ENCODE measurements around the gene ITGB1BP1.

ITGB1BP1 gene

GRCh38 chr2:9465170-9465569 lies 41.8 kb upstream of the ITGB1BP1 start:
- DNase-seq (ENCODE audit: low spot score) = no peak
- H3K36me3 ChIP-seq (ENCODE audit: low read depth) = peaks cover 41% of the 10 kb centered on the region
- no peak for ATAC-seq (ENCODE audit: low read depth)
- no peaks in the 10 kb centered on the region for H3K4me1 ChIP-seq (ENCODE audit: insufficient read depth, poor library complexity, severe bottlenecking)
- H3K9me3 ChIP-seq (ENCODE audit: severe bottlenecking) = no peaks in the 10 kb centered on the region
- no peak for TF ChIP-seq CTCF (IDR thresholded peaks at IDR 0.05; ENCODE audit: poor library complexity, severe bottlenecking)
- H3K27ac ChIP-seq (ENCODE audit: poor library complexity, severe bottlenecking) = no peak overlapping the region
- H3K27me3 ChIP-seq (ENCODE audit: insufficient read depth, poor library complexity, severe bottlenecking) = no peaks in the 10 kb centered on the region
- H3K4me3 ChIP-seq (ENCODE audit: severe bottlenecking) = no peak overlapping the region

GRCh38 chr2:9463698-9464034 lies 40.3 kb upstream of the ITGB1BP1 start:
- no peak for TF ChIP-seq CTCF (IDR thresholded peaks at IDR 0.05; ENCODE audit: poor library complexity, severe bottlenecking)
- DNase-seq (ENCODE audit: low spot score) = no peak
- peaks cover 44% of the 10 kb centered on the region for H3K36me3 ChIP-seq (ENCODE audit: low read depth)
- H3K9me3 ChIP-seq (ENCODE audit: severe bottlenecking) = no peaks in the 10 kb centered on the region
- no peak overlapping the region for H3K27ac ChIP-seq (ENCODE audit: poor library complexity, severe bottlenecking)
- no peaks in the 10 kb centered on the region for H3K4me1 ChIP-seq (ENCODE audit: insufficient read depth, poor library complexity, severe bottlenecking)
- H3K4me3 ChIP-seq (ENCODE audit: severe bottlenecking) = no peak overlapping the region
- no peaks in the 10 kb centered on the region for H3K27me3 ChIP-seq (ENCODE audit: insufficient read depth, poor library complexity, severe bottlenecking)
- no peak for ATAC-seq (ENCODE audit: low read depth)

- DNase-seq (ENCODE audit: low spot score) (no peak), ATAC-seq (ENCODE audit: low read depth) (no peak)
- Histone ChIP-seq H3K27ac (ENCODE audit: poor library complexity, severe bottlenecking) (no peak overlapping the region), H3K4me3 (ENCODE audit: severe bottlenecking) (no peak overlapping the region), H3K27me3 (ENCODE audit: insufficient read depth, poor library complexity, severe bottlenecking) (no peaks in the 10 kb centered on the region), H3K4me1 (ENCODE audit: insufficient read depth, poor library complexity, severe bottlenecking) (no peaks in the 10 kb centered on the region), H3K36me3 (ENCODE audit: low read depth) (peaks cover 47% of the 10 kb centered on the region), H3K9me3 (ENCODE audit: severe bottlenecking) (no peaks in the 10 kb centered on the region)
- TF ChIP-seq CTCF (IDR thresholded peaks at IDR 0.05; ENCODE audit: poor library complexity, severe bottlenecking) = no peak
Measured at GRCh38 chr2:9462886-9463697, 39.8 kb upstream of the ITGB1BP1 start.

GRCh38 chr2:9462313-9462712 lies 39.0 kb upstream of the ITGB1BP1 start:
- no peak for DNase-seq (ENCODE audit: low spot score)
- peaks cover 49% of the 10 kb centered on the region for H3K36me3 ChIP-seq (ENCODE audit: low read depth)
- no peak for TF ChIP-seq CTCF (IDR thresholded peaks at IDR 0.05; ENCODE audit: poor library complexity, severe bottlenecking)

GRCh38 chr2:9461079-9461478 lies 37.8 kb upstream of the ITGB1BP1 start:
- H3K36me3 ChIP-seq (ENCODE audit: low read depth) = peaks cover 58% of the 10 kb centered on the region
- ATAC-seq (ENCODE audit: low read depth) = no peak

More at GRCh38 chr2:9462313-9462712, 39.0 kb upstream of the ITGB1BP1 start:
- ATAC-seq (ENCODE audit: low read depth) = no peak
- Histone ChIP-seq H3K27me3 (ENCODE audit: insufficient read depth, poor library complexity, severe bottlenecking) (no peaks in the 10 kb centered on the region), H3K4me3 (ENCODE audit: severe bottlenecking) (no peak overlapping the region), H3K4me1 (ENCODE audit: insufficient read depth, poor library complexity, severe bottlenecking) (no peaks in the 10 kb centered on the region), H3K27ac (ENCODE audit: poor library complexity, severe bottlenecking) (no peak overlapping the region), H3K9me3 (ENCODE audit: severe bottlenecking) (no peaks in the 10 kb centered on the region)

More at GRCh38 chr2:9461079-9461478, 37.8 kb upstream of the ITGB1BP1 start:
- no peak for DNase-seq (ENCODE audit: low spot score)
- no peaks in the 10 kb centered on the region for H3K9me3 ChIP-seq (ENCODE audit: severe bottlenecking)
- TF ChIP-seq CTCF (IDR thresholded peaks at IDR 0.05; ENCODE audit: poor library complexity, severe bottlenecking) = no peak
- H3K27me3 ChIP-seq (ENCODE audit: insufficient read depth, poor library complexity, severe bottlenecking) = no peaks in the 10 kb centered on the region
- no peak overlapping the region for H3K4me3 ChIP-seq (ENCODE audit: severe bottlenecking)
- H3K4me1 ChIP-seq (ENCODE audit: insufficient read depth, poor library complexity, severe bottlenecking) = no peaks in the 10 kb centered on the region
- no peak overlapping the region for H3K27ac ChIP-seq (ENCODE audit: poor library complexity, severe bottlenecking)
